NK-92 (cell line): ENCODE data around the gene HOXD12.

ENCODE experiments used
- DNase-seq: peaks from one replicate; lab custom pipeline; 2025; ENCODE audit not compliant: unreplicated experiment; lab: John Stamatoyannopoulos, UW

Gene HOXD12

GRCh38 chr2:176118601-176119339 lies 19.2 kb downstream of the HOXD12 start:
- DNase-seq, result no peak

GRCh38 chr2:176120364-176121189 lies 21.0 kb downstream of the HOXD12 start:
- DNase-seq, result no peak

- DNase-seq, result no peak
Observed at GRCh38 chr2:176121190-176122051, 21.8 kb downstream of the HOXD12 start.

- DNase-seq, result no peak
Observed at GRCh38 chr2:176122052-176122682, 22.6 kb downstream of the HOXD12 start.

GRCh38 chr2:176122683-176123410 lies 23.3 kb downstream of the HOXD12 start, which contains the start of gene HOXD9:
Gene HOXD9 (plus strand): TSS chr2:176122719. CDS start chr2:176122769, 50 bp downstream.
- no peak for DNase-seq

GRCh38 chr2:176123411-176124109 lies 24.0 kb downstream of the HOXD12 start:
- DNase-seq, result no peak

- DNase-seq, result no peak
Observed at GRCh38 chr2:176124110-176124946, 24.7 kb downstream of the HOXD12 start.

GRCh38 chr2:176124947-176125771 lies 25.6 kb downstream of the HOXD12 start:
- DNase-seq, result no peak

- DNase-seq, result no peak
Observed at GRCh38 chr2:176125772-176126054, 26.1 kb downstream of the HOXD12 start.

- no peak for DNase-seq
Observed at GRCh38 chr2:176126929-176127773, 27.6 kb downstream of the HOXD12 start.

GRCh38 chr2:176127774-176128072 lies 28.1 kb downstream of the HOXD12 start:
- no peak for DNase-seq

GRCh38 chr2:176128172-176128981 lies 28.8 kb downstream of the HOXD12 start:
- no peak for DNase-seq

- DNase-seq, result no peak
Observed at GRCh38 chr2:176128982-176129796, 29.6 kb downstream of the HOXD12 start, which contains the start of gene HOXD8. Gene HOXD8 (plus strand): TSS chr2:176129705. CDS start chr2:176130367, 662 bp downstream.

GRCh38 chr2:176129813-176130146 lies 30.2 kb downstream of the HOXD12 start:
- no peak for DNase-seq

- no peak for DNase-seq
Observed at GRCh38 chr2:176130147-176130956, 30.8 kb downstream of the HOXD12 start.
